HEK293T (cell line): ENCODE data around the gene KCNH1.

Source experiments
- CTCF ChIA-PET: fragments of 350-600 bp; formaldehyde crosslinking; extraction: SDS; loops from one replicate; lab custom pipeline; 2021; ENCODE audit warnings: antibody characterized with exemption, inconsistent platforms; lab: Yijun Ruan, JAX
- POLR2A ChIA-PET: fragments of 350-600 bp; formaldehyde crosslinking; extraction: SDS; loops from one replicate; lab custom pipeline; 2020; ENCODE audit warnings: antibody characterized with exemption, inconsistent platforms; lab: Yijun Ruan, JAX
- DNase-seq: peaks from one replicate; pipeline ENCODE4 v3.0.0; 2012; ENCODE audit warnings: mixed read lengths; ENCODE audit errors: extremely low spot score
- ARNT ChIP-seq: fragments of 450-650 bp; IDR thresholded peaks from 2 replicates; pipeline ENCODE4 v1.6.1; 2017; ENCODE audit warnings: mild to moderate bottlenecking
- BHLHE40 ChIP-seq: fragments of 450-650 bp; IDR thresholded peaks from 2 replicates; pipeline ENCODE4 v1.6.1; 2016; ENCODE audit warnings: mild to moderate bottlenecking, moderate library complexity, borderline replicate concordance
- CTBP1 ChIP-seq: fragments of 450-650 bp; IDR thresholded peaks from 2 replicates; pipeline ENCODE4 v1.6.1; 2016; ENCODE audit warnings: borderline replicate concordance
- ELF4 ChIP-seq: fragments of 450-650 bp; IDR thresholded peaks from 2 replicates; pipeline ENCODE4 v1.6.1; 2017; ENCODE audit warnings: antibody characterized with exemption
- FOXA1 ChIP-seq: fragments of 450-650 bp; IDR thresholded peaks from 2 replicates; pipeline ENCODE4 v1.6.1; 2016; ENCODE audit warnings: mild to moderate bottlenecking
- FOXK2 ChIP-seq: fragments of 450-650 bp; IDR thresholded peaks from 2 replicates; pipeline ENCODE4 v1.6.1; 2016; ENCODE audit warnings: mild to moderate bottlenecking
- FOXM1 ChIP-seq: fragments of 450-650 bp; IDR thresholded peaks from 2 replicates; pipeline ENCODE4 v1.6.1; 2017; ENCODE audit warnings: mild to moderate bottlenecking, borderline replicate concordance
- HDGF ChIP-seq: fragments of 450-650 bp; IDR thresholded peaks from 2 replicates; pipeline ENCODE4 v1.6.1; 2017; ENCODE audit warnings: antibody characterized with exemption, borderline replicate concordance
- L3MBTL2 ChIP-seq: fragments of 450-650 bp; conservative IDR thresholded peaks from 2 replicates; pipeline ENCODE4 v1.6.1; 2016; ENCODE audit warnings: mild to moderate bottlenecking
- LEF1 ChIP-seq: fragments of 450-650 bp; IDR thresholded peaks from 2 replicates; pipeline ENCODE4 v1.6.1; 2017; ENCODE audit warnings: mild to moderate bottlenecking, borderline replicate concordance
- NFRKB ChIP-seq: fragments of 450-650 bp; IDR thresholded peaks from 2 replicates; pipeline ENCODE4 v1.6.1; 2016; ENCODE audit warnings: mild to moderate bottlenecking, moderate library complexity
- SP1 ChIP-seq: fragments of 450-650 bp; IDR thresholded peaks from 2 replicates; pipeline ENCODE4 v1.6.1; 2017
- SUZ12 ChIP-seq: fragments of 450-650 bp; IDR thresholded peaks from 2 replicates; pipeline ENCODE4 v1.6.1; 2016; ENCODE audit warnings: mild to moderate bottlenecking
- TARDBP ChIP-seq: fragments of 450-650 bp; IDR thresholded peaks from 2 replicates; pipeline ENCODE4 v1.6.1; 2016
- ZNF384 ChIP-seq: fragments of 450-650 bp; IDR thresholded peaks from 2 replicates; pipeline ENCODE4 v1.6.1; 2016
- TF ChIP-seq, protein P1 (sequence below): fragments of 450-650 bp; IDR thresholded peaks from 2 replicates; pipeline ENCODE4 v1.6.1; 2016

KCNH1 gene

DNA sequence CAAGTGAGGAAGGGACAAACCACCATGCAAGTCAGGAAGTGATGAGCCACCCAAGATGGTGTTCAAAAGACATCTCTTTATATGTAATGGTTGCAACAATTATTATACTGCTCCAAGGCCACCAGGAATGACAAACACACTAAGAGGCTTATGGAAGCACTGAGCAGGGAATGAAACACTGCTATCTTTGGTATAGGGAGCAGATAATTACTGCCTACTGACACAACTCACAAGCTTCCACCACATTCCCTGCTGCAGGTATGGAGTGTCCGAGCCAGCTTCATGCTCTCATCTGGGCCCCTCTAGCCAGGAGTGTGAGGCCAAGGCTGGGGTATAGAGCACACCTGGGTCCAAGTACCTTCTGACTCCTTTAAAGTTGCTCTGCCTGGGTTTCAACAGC, 433.9 kb downstream of the KCNH1 start:
- DNase-seq, result no peak
- ChIA-PET POLR2A (no interaction called here), CTCF (no interaction called here)
- TF ChIP-seq ELF4 (no peak), L3MBTL2 (no peak), LEF1 (no peak), FOXA1 (no peak), BHLHE40 (no peak), FOXK2 (no peak), ZNF384 (no peak), FOXM1 (no peak), CTBP1 (no peak), HDGF (no peak), NFRKB (no peak), ARNT (no peak), TARDBP (no peak), SP1 (no peak), SUZ12 (no peak)
- TF ChIP-seq, protein P1, sequence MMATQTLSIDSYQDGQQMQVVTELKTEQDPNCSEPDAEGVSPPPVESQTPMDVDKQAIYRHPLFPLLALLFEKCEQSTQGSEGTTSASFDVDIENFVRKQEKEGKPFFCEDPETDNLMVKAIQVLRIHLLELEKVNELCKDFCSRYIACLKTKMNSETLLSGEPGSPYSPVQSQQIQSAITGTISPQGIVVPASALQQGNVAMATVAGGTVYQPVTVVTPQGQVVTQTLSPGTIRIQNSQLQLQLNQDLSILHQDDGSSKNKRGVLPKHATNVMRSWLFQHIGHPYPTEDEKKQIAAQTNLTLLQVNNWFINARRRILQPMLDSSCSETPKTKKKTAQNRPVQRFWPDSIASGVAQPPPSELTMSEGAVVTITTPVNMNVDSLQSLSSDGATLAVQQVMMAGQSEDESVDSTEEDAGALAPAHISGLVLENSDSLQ, result no peak

DNA sequence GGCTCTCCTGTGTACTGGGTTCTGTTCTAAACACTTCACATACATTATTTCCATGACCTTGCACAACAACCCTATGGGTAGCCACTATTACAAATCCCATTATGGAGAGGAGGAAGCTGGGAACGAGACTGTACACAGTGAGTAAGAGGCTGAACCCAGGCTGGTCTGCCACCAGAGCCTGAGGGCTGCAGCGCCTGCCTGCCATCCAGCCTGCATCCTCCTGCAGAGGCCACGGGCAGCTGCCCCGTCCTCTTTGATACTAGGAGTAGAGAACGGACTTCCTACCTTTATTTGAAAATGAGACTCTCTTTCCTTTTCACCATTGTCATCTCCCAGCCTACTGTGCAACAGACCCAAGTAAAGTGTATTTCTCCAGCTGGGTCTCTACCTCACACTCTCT, 435.3 kb downstream of the KCNH1 start:
- no peak for TF ChIP-seq FOXA1
- no peak for TF ChIP-seq L3MBTL2
- TF ChIP-seq HDGF, result no peak
- TF ChIP-seq ZNF384, result no peak
- no peak for TF ChIP-seq FOXK2
- TF ChIP-seq SUZ12, result no peak
- TF ChIP-seq LEF1, result no peak
- POLR2A ChIA-PET, result no interaction called here
- no peak for DNase-seq
- CTCF ChIA-PET, result no interaction called here

DNA sequence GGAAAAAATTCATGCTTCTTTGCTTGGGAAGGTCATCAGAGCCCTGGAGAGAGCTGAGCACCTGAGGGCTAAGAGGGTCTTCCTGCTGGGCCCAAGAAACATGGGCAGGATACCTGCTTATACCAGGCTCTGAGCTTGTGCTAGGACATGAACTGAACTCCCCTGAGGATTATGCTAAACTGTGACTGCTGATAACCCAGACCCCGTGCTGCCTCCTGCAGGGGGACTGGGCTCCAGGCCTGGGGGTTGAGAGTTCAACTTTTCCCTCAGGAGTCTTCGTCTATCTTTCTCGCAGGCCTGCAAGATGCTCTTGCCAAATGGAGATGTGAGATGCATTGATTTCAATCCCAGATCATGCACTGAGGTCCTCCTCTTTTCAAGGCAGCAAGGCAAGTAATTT, 436.8 kb downstream of the KCNH1 start:
- POLR2A ChIA-PET, result no interaction called here
- no peak for DNase-seq
- TF ChIP-seq L3MBTL2 (no peak), FOXM1 (no peak), ARNT (no peak), HDGF (no peak), ZNF384 (no peak), NFRKB (no peak), LEF1 (no peak), TARDBP (no peak), ELF4 (no peak), SUZ12 (no peak), BHLHE40 (no peak), FOXA1 (no peak), FOXK2 (no peak), SP1 (no peak)
- CTCF ChIA-PET, result no interaction called here

DNA sequence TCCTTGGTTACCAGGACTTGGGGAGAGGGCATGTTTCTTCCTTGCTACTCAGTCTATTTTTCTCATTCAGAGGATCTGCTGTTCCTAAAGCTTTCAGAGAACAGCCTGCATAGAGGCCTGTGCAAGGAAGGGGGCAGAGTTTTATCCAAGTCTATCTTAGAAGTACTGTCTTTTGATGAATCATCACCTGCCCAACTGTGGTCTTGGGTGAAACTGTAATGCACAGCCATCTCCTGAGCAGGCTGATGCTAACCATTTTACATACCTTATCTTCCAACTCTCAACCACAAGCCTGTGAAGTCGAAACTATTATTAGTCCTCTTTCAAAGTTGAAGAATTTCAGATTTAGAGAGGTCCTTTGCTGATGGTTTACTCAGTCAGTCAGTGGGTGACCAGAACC, 437.2 kb downstream of the KCNH1 start:
- no peak for TF ChIP-seq FOXK2
- TF ChIP-seq SP1, result no peak
- TF ChIP-seq ELF4, result no peak
- TF ChIP-seq HDGF, result no peak
- TF ChIP-seq TARDBP, result no peak
- TF ChIP-seq, protein P1, result no peak
- no peak for TF ChIP-seq ZNF384
- TF ChIP-seq CTBP1, result no peak
- TF ChIP-seq FOXA1, result no peak
- ChIA-PET CTCF (interaction anchor here (0.9 kb wide), 1 partner anchor 24 kb away, joined by 3 read pairs; no protein-coding TSS in a partner anchor), POLR2A (no interaction called here)
- DNase-seq, result no peak

DNA sequence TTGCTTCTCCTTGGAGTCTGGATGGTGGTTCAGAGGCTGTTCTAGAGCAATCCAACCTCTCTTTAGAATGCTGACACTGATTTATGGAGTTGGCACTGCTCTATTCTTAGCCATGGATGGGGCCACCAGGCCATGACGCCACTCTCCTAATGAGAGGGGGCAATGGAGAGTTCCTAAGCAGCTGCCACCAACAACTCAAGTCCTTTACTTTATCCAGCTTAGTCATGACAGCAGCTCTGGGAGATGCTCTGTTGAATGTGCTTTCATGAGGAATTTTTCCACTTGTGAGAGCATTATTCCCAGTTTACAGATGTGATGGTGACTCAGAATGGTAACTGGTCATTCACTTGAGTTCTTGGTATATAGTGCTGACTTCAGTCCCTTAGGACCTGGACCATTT, 438.9 kb downstream of the KCNH1 start:
- CTCF ChIA-PET, result no interaction called here
- POLR2A ChIA-PET, result no interaction called here
- no peak for TF ChIP-seq ELF4
- no peak for TF ChIP-seq ZNF384
- no peak for TF ChIP-seq FOXM1
- TF ChIP-seq, protein P1, result no peak
- no peak for TF ChIP-seq BHLHE40
- TF ChIP-seq NFRKB, result no peak
- TF ChIP-seq TARDBP, result no peak
- no peak for TF ChIP-seq CTBP1
- no peak for TF ChIP-seq SP1
- no peak for TF ChIP-seq ARNT
- TF ChIP-seq FOXK2, result no peak
- no peak for TF ChIP-seq L3MBTL2
- no peak for TF ChIP-seq LEF1
- TF ChIP-seq HDGF, result no peak
- TF ChIP-seq SUZ12, result no peak
- TF ChIP-seq FOXA1, result no peak
- DNase-seq, result no peak

DNA sequence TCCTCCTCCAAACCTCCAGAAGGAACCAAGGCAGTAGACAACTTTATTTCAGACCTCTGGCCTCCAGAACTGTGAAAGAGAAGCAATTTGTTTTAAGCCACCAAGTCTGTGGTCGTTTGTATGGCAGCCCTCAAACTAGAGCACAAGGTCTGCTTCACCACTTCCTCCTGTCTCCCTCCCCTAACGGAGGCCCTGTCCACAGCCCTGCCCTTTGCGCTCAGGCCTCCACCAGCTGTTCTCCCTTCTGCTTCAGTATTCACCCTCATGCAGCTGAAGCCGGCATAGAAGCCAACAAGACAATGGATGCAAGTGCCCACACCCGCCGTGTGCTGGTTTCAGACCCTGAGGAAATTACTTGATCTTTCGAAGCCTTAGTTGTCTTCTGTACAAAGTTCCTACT, 441.2 kb downstream of the KCNH1 start:
- no peak for TF ChIP-seq LEF1
- no peak for TF ChIP-seq BHLHE40
- TF ChIP-seq SUZ12, result no peak
- no peak for TF ChIP-seq ZNF384
- no peak for TF ChIP-seq CTBP1
- no peak for TF ChIP-seq NFRKB
- no peak for TF ChIP-seq ARNT
- TF ChIP-seq ELF4, result no peak
- TF ChIP-seq TARDBP, result no peak
- TF ChIP-seq HDGF, result no peak
- no peak for TF ChIP-seq FOXM1
- no peak for TF ChIP-seq FOXA1
- TF ChIP-seq, protein P1, result no peak
- no peak for TF ChIP-seq SP1
- no peak for TF ChIP-seq L3MBTL2
- no peak for TF ChIP-seq FOXK2
- no peak for DNase-seq
- ChIA-PET CTCF (interaction anchor here (1.1 kb wide), 1 partner anchor 441 kb away, joined by 3 read pairs; the partner anchor contains the start of gene KCNH1), POLR2A (no interaction called here)
